Measurements from ENCODE around the gene GALE.

- no peak for TF ChIP-seq CTCF (IDR thresholded peaks at IDR 0.05)
- TF ChIP-seq POLR2AphosphoS5 (IDR thresholded peaks at IDR 0.05; ENCODE audit: low read depth, low read length): no peak
- no peak for TF ChIP-seq REST (IDR thresholded peaks at IDR 0.05; ENCODE audit: insufficient read depth in 1 of 2, low read depth in 2 of 2, low read length in 1 of 2)
Observed at GRCh38 chr1:23837908-23838307, 37.4 kb upstream of the GALE start.
